Measurements from ENCODE around the gene SLX4IP.

Gene SLX4IP

DNA sequence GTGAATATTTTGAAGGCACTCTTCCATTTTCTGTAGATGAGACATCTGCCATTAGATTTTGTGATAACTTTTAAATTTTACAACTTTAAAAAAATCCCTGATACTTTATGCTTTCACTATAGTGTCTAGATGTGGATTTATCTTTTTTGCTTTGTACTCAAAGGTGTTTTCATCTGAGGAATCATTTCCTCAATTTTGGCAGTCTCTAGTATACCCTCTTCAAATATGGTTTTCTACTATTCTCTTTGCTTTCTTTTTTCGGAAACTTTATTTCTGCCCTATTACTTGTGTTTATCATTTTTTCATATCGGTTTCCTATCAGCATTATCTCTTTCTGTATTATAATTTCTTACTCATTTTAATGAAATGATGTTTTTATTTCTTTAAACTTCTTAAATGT, 62.2 kb downstream of the SLX4IP start:
- DNase-seq (ENCODE audit: low read depth): no peak

DNA sequence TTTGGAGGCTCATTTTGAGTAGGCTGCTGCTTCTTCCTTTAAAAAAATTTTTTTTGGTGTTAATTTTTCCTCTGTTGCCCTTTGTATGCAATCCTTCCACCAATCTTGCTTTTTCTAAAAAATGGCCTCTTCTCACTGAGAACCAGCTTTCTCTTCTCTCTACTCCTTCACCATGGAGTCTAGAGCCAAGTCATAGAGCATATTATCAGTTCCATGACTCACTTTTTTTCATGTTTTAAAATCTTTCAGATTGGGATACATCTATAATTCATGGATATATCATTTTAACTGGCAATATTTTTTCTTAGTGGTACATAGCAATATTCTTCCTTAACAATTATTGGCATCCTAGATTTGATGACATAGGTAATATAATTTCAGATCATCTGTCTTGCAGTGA, 62.7 kb downstream of the SLX4IP start:
- DNase-seq (ENCODE audit: low read depth): no peak

GRCh38 chr20:10498200-10498599, 63.1 kb downstream of the SLX4IP start:
- DNase-seq (ENCODE audit: low read depth): no peak

- no peak for DNase-seq (ENCODE audit: low read depth)
These were observed 66.3 kb downstream of the SLX4IP start for GRCh38 chr20:10501402-10501801.

- no peak for DNase-seq (ENCODE audit: low read depth)
These were observed 67.0 kb downstream of the SLX4IP start for GRCh38 chr20:10502098-10502526.

DNA sequence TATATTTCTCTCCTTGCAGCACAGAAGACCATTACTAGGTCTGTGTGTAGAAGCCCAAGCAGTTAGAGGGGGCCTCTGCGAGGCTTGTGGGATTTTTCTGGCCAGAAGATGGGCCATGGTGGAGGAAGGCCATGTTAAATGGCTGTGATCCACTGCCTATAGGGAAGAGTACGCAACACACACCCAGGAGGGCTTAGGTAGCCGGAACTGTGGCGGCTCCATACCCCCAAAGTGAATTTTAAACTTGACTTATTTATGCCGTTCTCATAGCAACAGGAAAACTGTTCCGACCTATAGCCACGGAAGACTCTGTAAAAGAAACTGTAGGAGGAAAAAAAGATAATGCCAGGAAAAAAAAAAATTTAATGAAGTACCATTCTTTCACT, 69.5 kb downstream of the SLX4IP start:
- DNase-seq (ENCODE audit: low read depth): no peak

DNA sequence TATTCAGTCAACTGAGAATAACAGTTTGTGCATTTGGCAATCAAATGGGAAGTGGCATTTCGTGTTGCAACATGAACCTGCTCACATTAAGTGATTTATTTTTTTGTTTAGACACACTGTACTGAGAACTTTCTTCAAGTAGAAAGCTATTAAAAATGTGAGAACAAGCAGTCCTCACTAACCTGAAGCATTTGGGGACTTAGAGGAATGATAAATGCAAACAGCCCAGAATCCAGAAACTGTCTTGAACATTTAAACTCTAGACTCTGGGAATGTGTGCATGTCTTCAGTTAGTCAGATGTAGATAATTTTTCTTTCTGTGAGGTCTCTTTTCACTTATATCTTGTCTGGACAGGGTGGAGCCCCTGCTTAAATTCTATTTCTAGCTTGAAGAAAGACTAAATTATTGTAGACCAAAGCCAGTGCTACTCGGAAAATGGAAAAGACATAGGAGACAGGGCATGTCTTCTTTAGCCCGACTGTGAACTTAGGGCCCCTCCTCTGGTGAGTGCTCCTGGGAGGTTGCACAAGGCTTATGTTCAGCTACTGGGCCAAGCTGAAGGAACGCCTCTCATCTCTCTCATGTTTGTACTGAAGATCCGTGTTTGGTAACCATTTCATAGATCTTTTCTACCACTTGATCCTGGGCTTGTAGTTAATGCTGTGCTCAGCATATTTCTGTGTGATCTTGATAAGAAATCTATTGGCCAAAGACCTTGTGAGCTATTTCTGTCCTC, 70.1 kb downstream of the SLX4IP start:
- DNase-seq (ENCODE audit: low read depth): peak; percentile 98

DNA sequence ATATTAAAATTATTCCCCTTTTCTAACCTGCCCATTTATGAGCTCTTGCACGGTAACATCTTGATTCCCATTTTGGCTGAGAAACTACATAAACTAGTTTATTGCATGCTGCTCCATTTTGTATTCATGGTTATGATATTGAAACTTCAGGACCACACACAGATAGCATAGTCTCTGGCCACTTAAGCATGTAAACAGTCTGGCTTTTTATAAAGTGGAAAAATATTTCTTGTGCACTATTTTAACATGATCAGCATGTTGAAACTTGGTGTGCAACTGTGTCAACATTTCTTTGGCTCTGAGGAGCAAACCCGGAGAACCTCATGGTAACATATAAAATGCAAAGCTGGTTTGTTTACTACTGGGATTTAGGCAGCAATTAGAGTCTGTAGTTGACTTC, 70.7 kb downstream of the SLX4IP start:
- peak; percentile 51 for DNase-seq (ENCODE audit: low read depth)

DNA sequence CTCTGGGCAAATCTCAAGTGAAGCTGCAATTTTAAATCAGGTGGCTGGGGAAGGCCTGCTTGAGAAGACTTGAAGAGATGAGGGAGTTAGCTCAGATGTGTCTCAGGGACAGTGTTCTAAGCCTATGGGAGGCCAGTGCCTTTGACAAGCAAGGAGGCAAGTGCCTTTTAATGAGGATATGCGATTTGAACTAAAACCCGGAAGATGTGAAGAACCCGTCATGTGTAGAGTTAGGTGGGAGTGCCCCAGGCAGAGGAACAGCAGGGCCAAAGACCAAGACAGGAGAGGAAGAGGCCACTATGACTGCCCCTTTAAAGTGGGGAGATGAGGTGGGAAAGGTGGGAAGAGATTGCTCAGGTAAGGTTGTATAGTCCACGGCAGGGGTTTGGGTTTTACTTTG, 71.9 kb downstream of the SLX4IP start:
- no peak for DNase-seq (ENCODE audit: low read depth)

GRCh38 chr20:10508060-10508459, 73.0 kb downstream of the SLX4IP start:
- DNase-seq (ENCODE audit: low read depth): peak; percentile 66

GRCh38 chr20:10508468-10509251, 73.6 kb downstream of the SLX4IP start:
- peak; percentile 99 for DNase-seq (ENCODE audit: low read depth)

- peak; percentile 85 for DNase-seq (ENCODE audit: low read depth)
These were observed 74.3 kb downstream of the SLX4IP start for GRCh38 chr20:10509376-10509775.

GRCh38 chr20:10510216-10510615, 75.1 kb downstream of the SLX4IP start:
- DNase-seq (ENCODE audit: low read depth): no peak

DNA sequence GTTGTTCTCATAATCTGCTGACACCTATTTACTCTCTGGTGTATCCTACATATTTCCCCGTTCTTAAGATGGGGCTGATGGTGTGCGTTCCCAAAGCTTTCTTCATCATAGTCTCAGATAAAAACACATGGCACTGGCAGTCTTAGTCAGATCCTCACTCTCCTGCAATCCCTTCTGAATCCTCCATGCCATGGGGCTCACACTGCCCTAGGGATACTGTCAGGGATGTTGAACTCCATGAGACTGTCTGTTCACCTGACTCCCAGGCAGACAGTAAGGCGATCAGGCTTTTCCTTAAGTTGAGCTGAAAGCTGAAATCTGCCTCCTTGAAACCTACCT, 76.0 kb downstream of the SLX4IP start:
- DNase-seq (ENCODE audit: low read depth): peak; percentile 84

DNA sequence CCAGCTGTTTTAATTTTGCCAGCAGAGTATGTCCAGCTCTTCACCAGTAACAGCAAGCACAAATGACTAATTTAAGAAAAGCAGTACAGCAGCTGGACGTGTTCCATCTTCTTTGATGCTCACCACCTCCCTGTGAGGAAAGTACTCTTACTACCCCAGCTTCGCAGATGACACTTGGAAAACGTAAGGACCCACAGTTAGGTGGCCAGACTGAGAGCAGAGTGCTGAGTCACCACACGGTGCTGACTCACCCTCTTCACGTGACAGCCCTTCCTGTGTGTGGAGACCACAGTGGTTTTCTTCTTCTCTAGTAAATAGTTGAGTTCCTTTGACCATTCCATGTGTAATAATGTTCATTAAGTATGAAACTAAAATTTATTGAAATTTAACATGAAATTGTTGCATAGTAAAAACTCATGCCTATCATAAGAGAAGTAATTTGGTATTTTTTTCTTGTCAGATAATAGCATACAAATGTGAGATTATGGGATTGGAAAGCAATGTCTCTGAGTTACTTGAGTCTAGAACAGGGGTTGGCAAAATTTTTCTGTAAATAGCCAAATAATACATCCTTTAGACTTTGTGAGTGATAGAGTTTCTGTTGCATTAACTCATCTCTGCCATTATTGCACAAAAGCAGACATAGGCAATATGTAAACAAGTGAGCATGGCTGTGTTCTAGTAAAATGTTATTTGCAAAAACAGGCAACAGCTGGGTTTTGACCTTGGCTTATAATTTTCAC, 76.6 kb downstream of the SLX4IP start:
- peak; percentile 97 for DNase-seq (ENCODE audit: low read depth)

GRCh38 chr20:10513061-10513460, 78.0 kb downstream of the SLX4IP start:
- no peak for DNase-seq (ENCODE audit: low read depth)

- DNase-seq (ENCODE audit: low read depth): no peak
These were observed 78.9 kb downstream of the SLX4IP start for GRCh38 chr20:10513931-10514575.

DNA sequence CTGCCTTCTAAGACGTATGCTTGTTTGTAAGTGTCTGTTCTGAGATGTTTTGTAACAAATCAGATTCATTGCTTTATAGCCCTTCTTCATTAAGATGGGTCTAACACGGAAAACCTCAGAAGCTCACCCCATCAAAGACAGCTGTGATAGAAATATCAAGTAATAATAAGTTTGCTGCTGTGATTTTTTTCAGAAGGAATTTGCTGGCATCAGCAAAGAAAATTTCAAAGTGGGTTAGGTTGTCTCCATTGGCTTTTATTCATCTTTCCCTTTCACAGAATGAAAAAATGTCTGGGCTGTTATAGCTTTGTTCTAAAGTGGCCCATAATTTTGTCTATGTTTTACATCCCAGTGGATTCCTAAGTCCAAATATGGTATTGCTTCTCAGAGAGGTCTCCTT, 81.4 kb downstream of the SLX4IP start:
- no peak for DNase-seq (ENCODE audit: low read depth)

- DNase-seq (ENCODE audit: low read depth): peak; percentile 54
These were observed 84.4 kb downstream of the SLX4IP start for GRCh38 chr20:10519361-10520046.

- no peak for DNase-seq (ENCODE audit: low read depth)
These were observed 85.4 kb downstream of the SLX4IP start for GRCh38 chr20:10520528-10520927.

GRCh38 chr20:10521068-10521831, 86.1 kb downstream of the SLX4IP start:
- DNase-seq (ENCODE audit: low read depth): peak; percentile 84
